Measurements from ENCODE around the gene KIAA0825.
A peak's percentile ranks its signal among the peaks of the same experiment; 100 is the strongest.

Gene KIAA0825

GRCh38 chr5:94433397-94434163 lies 184.8 kb downstream of the KIAA0825 start:
- no peak for DNase-seq

GRCh38 chr5:94432499-94432898 lies 185.9 kb downstream of the KIAA0825 start:
- no peak for DNase-seq

GRCh38 chr5:94431696-94432095 lies 186.7 kb downstream of the KIAA0825 start:
- no peak for DNase-seq

- no peak for DNase-seq
Observed at GRCh38 chr5:94429566-94429965, 188.8 kb downstream of the KIAA0825 start.

- no peak for DNase-seq
Observed at GRCh38 chr5:94425396-94425795, 193.0 kb downstream of the KIAA0825 start.

GRCh38 chr5:94423411-94423810 lies 195.0 kb downstream of the KIAA0825 start:
- DNase-seq, result no peak

- peak; percentile 59 for DNase-seq
Observed at GRCh38 chr5:94422812-94423211, 195.6 kb downstream of the KIAA0825 start.

GRCh38 chr5:94420885-94421284 lies 197.5 kb downstream of the KIAA0825 start:
- no peak for DNase-seq

- DNase-seq, result no peak
Observed at GRCh38 chr5:94415798-94416197, 202.6 kb downstream of the KIAA0825 start.

- no peak for DNase-seq
Observed at GRCh38 chr5:94409440-94409839, 209.0 kb downstream of the KIAA0825 start.

GRCh38 chr5:94407023-94407422 lies 211.4 kb downstream of the KIAA0825 start:
- DNase-seq, result no peak

GRCh38 chr5:94403483-94403882 lies 214.9 kb downstream of the KIAA0825 start:
- DNase-seq, result no peak

- DNase-seq, result no peak
Observed at GRCh38 chr5:94402096-94402495, 216.3 kb downstream of the KIAA0825 start.

- DNase-seq, result no peak
Observed at GRCh38 chr5:94397508-94397907, 220.9 kb downstream of the KIAA0825 start.

- no peak for DNase-seq
Observed at GRCh38 chr5:94396687-94397086, 221.7 kb downstream of the KIAA0825 start.

GRCh38 chr5:94395468-94395867 lies 222.9 kb downstream of the KIAA0825 start:
- DNase-seq, result no peak

- no peak for DNase-seq
Observed at GRCh38 chr5:94391996-94392395, 226.4 kb downstream of the KIAA0825 start.

- DNase-seq, result no peak
Observed at GRCh38 chr5:94389515-94389899, 228.9 kb downstream of the KIAA0825 start.

GRCh38 chr5:94388773-94389514 lies 229.5 kb downstream of the KIAA0825 start:
- DNase-seq, result no peak

GRCh38 chr5:94385767-94386166 lies 232.6 kb downstream of the KIAA0825 start:
- no peak for DNase-seq

GRCh38 chr5:94378062-94378461 lies 240.3 kb downstream of the KIAA0825 start:
- DNase-seq, result no peak

GRCh38 chr5:94376672-94377345 lies 241.6 kb downstream of the KIAA0825 start:
- peak; percentile 80 for DNase-seq

- DNase-seq, result no peak
Observed at GRCh38 chr5:94375801-94376200, 242.6 kb downstream of the KIAA0825 start.

GRCh38 chr5:94374336-94374735 lies 244.1 kb downstream of the KIAA0825 start:
- peak; percentile 65 for DNase-seq

All from islet precursor cell (in vitro differentiated cells).